Thoracic aorta (tissue), 2 donors: ENCODE results near the gene SUN1. TPM values are rescaled to one million over a fixed set of nuclear protein-coding genes. Genes with fewer than 3 reads are reported as not detected.

Experiments used
- ATAC-seq: fragments of 150-250 bp; one replicate; pipeline ENCODE4 v1.8.0; 2017; ENCODE audit warnings: low read depth; ENCODE audit not compliant: insufficient number of reproducible peaks, low FRiP score
- DNase-seq: peaks from one replicate; pipeline ENCODE4 v3.0.0-alpha.2; 2020; ENCODE audit warnings: low spot score
- H3K27ac ChIP-seq, 2 donors: fragments of 200-600 bp; sonication (generic); 1 replicate in 1 of 2; 2 replicates in 1 of 2; pipeline ENCODE4 v1.5.1; 2016; ENCODE audit warnings: mild to moderate bottlenecking in 2 of 2, moderate library complexity in 2 of 2
- H3K27me3 ChIP-seq: fragments of 200-600 bp; sonication (generic); replicated peaks from 2 replicates; pipeline ENCODE4 v1.6.0; 2016; ENCODE audit warnings: mild to moderate bottlenecking; ENCODE audit not compliant: insufficient read depth
- H3K36me3 ChIP-seq: fragments of 200-600 bp; sonication (generic); one replicate; pipeline ENCODE4 v1.5.1; 2016
- H3K4me1 ChIP-seq, 2 donors: fragments of 200-600 bp; sonication (generic); 1 replicate in 1 of 2; 2 replicates in 1 of 2; pipeline versions ENCODE4 v1.5.1 to v1.6.0; 2016; ENCODE audit warnings: low read depth in 2 of 2, mild to moderate bottlenecking in 1 of 2; ENCODE audit not compliant: control insufficient read depth in 1 of 2
- H3K4me3 ChIP-seq: fragments of 200-600 bp; sonication (generic); 2 replicates; pipeline ENCODE4 v1.5.1; 2016; ENCODE audit warnings: mild to moderate bottlenecking
- H3K9me3 ChIP-seq: fragments of 200-600 bp; sonication (generic); 2 replicates; pipeline ENCODE4 v1.5.1; 2016
- CTCF ChIP-seq: fragments of 200-600 bp; sonication (generic); IDR thresholded peaks from one replicate; pipeline ENCODE4 v1.5.1; 2019; ENCODE audit warnings: antibody characterized with exemption
- total RNA-seq, 2 donors: library from RNA; depleted of rRNA; stranded (reverse); fragments of >200 nt; gene quantifications; one replicate each; pipeline versions ENCODE4 v1.1.0 to v1.2.3, GENCODE V29; 2016

The SUN1 gene
- total RNA-seq, 2 donors from 2014 or later = 205 to 319 TPM

DNA sequence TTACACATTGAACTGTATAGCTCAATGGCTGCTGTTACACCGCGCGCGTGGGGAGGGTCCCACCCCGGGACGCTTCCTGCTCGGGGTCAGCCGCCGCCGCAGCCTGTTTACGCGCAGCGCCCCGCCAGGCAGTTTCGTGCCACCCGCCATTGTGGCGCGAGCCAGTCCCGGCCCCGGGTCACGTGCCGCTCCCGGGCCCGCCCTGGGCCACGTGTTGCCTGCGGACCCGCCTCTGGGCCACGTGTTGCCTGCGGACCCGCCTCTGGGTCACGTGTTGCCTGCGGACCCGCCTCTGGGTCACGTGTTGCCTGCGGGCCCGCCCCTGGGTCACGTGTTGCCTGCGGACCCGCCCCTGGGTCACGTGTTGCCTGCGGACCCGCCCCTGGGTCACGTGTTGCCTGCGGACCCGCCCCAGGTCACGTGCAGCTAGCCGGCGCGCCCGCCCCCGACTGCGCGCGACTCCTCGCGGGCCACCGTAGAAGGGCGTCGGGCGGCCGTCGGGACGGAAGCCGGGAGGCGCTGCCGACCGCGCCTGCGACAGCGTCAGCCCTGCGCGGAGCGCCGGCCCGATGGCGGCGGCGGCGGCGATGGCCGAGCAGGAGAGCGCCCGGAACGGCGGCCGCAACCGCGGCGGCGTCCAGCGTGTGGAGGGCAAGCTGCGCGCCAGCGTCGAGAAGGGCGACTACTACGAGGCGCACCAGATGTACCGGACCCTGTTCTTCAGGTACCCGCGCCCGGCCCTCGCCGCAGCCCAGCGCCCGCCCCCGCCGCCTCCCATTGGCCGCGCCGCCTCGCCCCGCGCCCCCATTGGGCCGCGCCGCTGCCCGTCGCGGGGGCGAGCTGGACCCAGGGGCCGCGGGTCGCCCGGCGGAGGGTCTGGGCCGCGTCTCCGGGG, 44.0 kb downstream of the SUN1 start, which contains the start of gene GET4:
Gene GET4 (plus strand): TSS at position 478 of the 895 bp plus-strand sequence. CDS start 92 bp downstream, at position 570.
- TF ChIP-seq CTCF = no peak
- H3K4me1 ChIP-seq = peaks cover 9 to 43% of the 10 kb centered on the region in 2 donors
- no peaks in the 10 kb centered on the region for H3K9me3 ChIP-seq
- peak within 1 kb of the TSS; percentile 91 for H3K4me3 ChIP-seq
- peak within 1 kb of the TSS; percentile 79 to 80 for H3K27ac ChIP-seq
- DNase-seq (peak; percentile 80), ATAC-seq (peak; percentile 64)
- peaks cover 18% of the 10 kb centered on the region for H3K36me3 ChIP-seq
- H3K27me3 ChIP-seq = no peaks in the 10 kb centered on the region

GRCh38 chr7:876972-877311, 44.7 kb downstream of the SUN1 start:
- peaks cover 9 to 43% of the 10 kb centered on the region in 2 donors for H3K4me1 ChIP-seq
- H3K9me3 ChIP-seq = no peaks in the 10 kb centered on the region
- no peaks in the 10 kb centered on the region for H3K27me3 ChIP-seq
- TF ChIP-seq CTCF = no peak
- ATAC-seq = no peak
- peak overlapping the region; percentile 91 for H3K4me3 ChIP-seq
- peak overlapping the region; percentile 79 to 80 for H3K27ac ChIP-seq
- peaks cover 12% of the 10 kb centered on the region for H3K36me3 ChIP-seq
- DNase-seq = no peak

DNA sequence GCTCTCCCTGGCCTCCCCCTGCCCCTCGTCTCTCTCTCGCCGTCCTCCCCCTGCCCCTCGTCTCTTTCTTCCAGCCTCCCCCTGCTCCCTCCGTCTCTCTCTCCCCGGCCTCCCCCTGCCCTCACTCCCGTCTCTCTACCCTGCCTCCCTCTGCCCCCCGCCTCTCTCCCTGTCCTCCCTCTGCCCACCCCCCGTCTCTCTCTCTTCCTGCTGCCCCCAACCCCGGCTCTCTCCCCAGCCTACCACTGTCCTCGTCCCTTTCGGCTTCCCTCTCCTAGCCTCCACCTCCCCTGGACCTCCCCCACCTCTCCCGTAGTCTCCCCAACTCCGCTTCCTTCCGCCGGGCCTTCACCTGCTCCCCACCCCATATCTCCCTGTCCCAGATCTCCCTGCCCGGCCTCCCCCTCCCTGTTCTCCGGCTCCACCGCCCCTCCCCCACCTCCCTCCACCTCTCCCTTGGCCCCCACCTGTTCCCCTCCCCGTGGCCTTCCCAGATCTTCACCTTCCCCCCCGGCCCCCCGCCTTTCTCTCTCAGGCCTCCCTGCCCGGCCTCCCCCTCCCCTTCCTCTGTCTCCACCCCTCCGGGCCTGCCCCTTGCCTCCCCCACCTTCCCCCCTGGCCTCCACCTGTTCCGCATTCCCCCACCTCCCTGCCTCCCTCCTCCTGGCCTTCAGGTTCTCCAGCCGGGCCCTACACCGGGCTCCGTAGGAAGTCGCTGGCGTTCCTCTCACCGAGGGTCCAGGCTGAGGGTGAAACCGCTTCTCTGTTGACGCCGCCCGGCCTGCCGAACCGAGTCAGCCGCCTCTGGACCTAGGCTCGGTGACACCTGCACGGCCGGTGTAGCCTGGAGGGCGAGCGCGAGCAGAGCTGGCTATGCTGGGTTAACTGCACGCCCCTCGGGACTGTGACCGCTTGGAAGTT, 45.3 kb downstream of the SUN1 start:
- H3K36me3 ChIP-seq = peaks cover 7% of the 10 kb centered on the region
- H3K4me1 ChIP-seq = peaks cover 9 to 45% of the 10 kb centered on the region in 2 donors
- peak overlapping the region; percentile 79 to 80 for H3K27ac ChIP-seq
- peak overlapping the region; percentile 91 for H3K4me3 ChIP-seq
- ATAC-seq = no peak
- no peak for DNase-seq
- H3K9me3 ChIP-seq = no peaks in the 10 kb centered on the region
- H3K27me3 ChIP-seq = no peaks in the 10 kb centered on the region
- no peak for TF ChIP-seq CTCF

DNA sequence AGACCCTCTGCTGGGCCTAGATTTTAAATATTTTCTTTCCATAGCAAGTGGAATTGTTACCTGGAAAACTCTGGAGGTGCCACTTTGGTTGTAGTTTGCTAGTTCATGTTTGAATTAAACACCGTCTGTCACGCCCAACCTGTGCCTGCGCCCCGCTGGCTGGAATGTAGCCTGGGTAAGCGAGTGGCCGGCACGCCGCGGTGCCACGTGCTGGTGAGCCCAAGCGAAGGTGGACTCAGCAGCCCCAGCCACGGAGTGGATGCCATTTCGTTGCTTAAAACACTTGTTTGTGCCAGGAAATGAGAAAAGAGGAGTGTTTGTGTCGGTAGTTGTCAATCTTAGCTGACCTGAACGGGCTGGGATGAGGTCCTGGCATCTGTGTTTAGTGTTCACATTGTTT, 46.8 kb downstream of the SUN1 start:
- Histone ChIP-seq H3K27me3 (no peaks in the 10 kb centered on the region), H3K4me1 (peaks cover 14 to 47% of the 10 kb centered on the region in 2 donors), H3K9me3 (no peaks in the 10 kb centered on the region), H3K36me3 (peaks cover 2% of the 10 kb centered on the region), H3K4me3 (no peak overlapping the region), H3K27ac (no peak overlapping the region)
- no peak for DNase-seq
- TF ChIP-seq CTCF = no peak
- no peak for ATAC-seq

DNA sequence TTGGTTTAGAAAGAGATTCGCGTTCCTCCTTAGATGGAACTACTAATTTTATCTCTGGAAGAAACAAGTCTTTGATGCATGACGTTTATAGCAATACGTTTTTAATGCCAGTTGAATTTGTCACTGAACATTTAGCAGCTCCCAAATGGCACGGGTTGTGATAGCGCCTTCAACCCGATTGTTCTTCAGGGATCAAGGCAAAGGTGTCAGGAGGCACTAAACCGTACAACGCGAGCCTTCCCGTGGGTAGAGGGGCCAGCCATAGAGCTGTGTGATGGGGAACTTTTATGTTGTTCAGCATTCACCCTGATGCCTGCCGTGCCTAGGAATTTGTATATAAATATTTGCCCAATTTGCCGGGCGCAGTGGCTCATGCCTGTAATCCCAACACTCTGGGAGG, 47.4 kb downstream of the SUN1 start:
- Histone ChIP-seq H3K9me3 (no peaks in the 10 kb centered on the region), H3K4me3 (no peak overlapping the region), H3K36me3 (peaks cover 2% of the 10 kb centered on the region), H3K4me1 (peaks cover 16 to 51% of the 10 kb centered on the region in 2 donors), H3K27me3 (no peaks in the 10 kb centered on the region), H3K27ac (no peak overlapping the region)
- no peak for DNase-seq
- no peak for ATAC-seq
- TF ChIP-seq CTCF = no peak
